Keratinocyte (primary cell): ENCODE results near the gene SERTAD1.

ENCODE experiments used
- EZH2 ChIP-seq: IDR thresholded peaks from one replicate; pipeline ENCODE4 v1.6.1; 2012; ENCODE audit warnings: inconsistent platforms, mild to moderate bottlenecking, low read length, moderate library complexity
- TF ChIP-seq, protein P1 (sequence below), 3 experiments: IDR thresholded peaks in 1 of 3; conservative IDR thresholded peaks in 1 of 3; optimal IDR thresholded peaks in 1 of 3; 2 replicates in 2 of 3; 3 replicates in 1 of 3; pipeline versions ENCODE3 to v1.5.1; 2011; ENCODE audit warnings: low read length in 3 of 3, mild to moderate bottlenecking in 3 of 3, moderate library complexity in 2 of 3, control low read depth in 1 of 3, inconsistent platforms in 1 of 3; ENCODE audit not compliant: insufficient read depth in 2 of 3; ENCODE audit errors: extremely low read depth in 1 of 3

DNA sequence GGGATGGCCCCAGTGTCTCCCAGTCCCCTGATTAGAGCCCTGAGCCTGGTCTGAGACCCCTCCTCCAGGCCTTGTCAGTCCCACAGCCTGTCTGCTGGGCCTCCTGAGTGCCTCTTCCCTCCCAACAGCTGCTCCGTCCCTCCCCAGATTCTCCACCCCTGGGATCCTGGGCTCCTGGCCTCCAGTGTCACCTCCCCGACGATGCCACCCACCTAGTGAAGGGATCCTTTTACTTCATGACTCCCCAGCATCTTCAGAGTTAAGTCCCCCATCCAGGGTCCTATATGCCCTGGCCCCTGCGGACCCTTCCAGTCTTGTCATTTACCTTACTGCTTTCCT, 8.2 kb downstream of the SERTAD1 start:
- TF ChIP-seq, protein P1, sequence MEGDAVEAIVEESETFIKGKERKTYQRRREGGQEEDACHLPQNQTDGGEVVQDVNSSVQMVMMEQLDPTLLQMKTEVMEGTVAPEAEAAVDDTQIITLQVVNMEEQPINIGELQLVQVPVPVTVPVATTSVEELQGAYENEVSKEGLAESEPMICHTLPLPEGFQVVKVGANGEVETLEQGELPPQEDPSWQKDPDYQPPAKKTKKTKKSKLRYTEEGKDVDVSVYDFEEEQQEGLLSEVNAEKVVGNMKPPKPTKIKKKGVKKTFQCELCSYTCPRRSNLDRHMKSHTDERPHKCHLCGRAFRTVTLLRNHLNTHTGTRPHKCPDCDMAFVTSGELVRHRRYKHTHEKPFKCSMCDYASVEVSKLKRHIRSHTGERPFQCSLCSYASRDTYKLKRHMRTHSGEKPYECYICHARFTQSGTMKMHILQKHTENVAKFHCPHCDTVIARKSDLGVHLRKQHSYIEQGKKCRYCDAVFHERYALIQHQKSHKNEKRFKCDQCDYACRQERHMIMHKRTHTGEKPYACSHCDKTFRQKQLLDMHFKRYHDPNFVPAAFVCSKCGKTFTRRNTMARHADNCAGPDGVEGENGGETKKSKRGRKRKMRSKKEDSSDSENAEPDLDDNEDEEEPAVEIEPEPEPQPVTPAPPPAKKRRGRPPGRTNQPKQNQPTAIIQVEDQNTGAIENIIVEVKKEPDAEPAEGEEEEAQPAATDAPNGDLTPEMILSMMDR (optimal IDR thresholded peaks at IDR 0.05 in 1 of 3, IDR thresholded peaks at IDR 0.05 in 1 of 3, conservative IDR thresholded peaks at IDR 0.05 in 1 of 3; ENCODE audit: extremely low read depth in 1 of 3, insufficient read depth in 2 of 3, low read length in 3 of 3), result no peak
- TF ChIP-seq EZH2, result no peak
